ENCODE results near the gene MSS51. TPM values are rescaled to one million over a fixed set of nuclear protein-coding genes. Genes with fewer than 3 reads are reported as not detected.

Gene MSS51
- 0.67 and 0.78 TPM in 2 replicates for polyA plus RNA-seq (2013)

DNA sequence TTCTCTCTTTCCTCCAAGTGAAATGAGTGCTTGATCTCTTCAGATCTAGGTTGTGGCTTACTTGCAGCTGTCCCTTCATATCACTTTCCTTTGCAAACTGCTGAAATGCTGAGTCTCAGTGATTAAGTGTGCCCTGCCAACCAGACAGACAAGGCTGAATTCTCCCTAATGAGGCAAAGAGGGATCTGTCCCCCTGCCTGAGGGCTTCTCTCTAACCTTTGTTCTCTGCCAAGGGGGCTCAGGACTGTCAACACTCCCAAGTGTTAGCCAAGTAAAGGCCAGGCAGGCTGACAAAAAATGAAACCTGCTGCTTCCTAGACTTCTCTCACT is at the start of gene MSS51:
TSS of gene MSS51 (minus strand) at position 24 of the 330 bp plus-strand sequence. CDS start 5,277 bp downstream, outside the sequence.
- peaks cover 0 to 6% of the 10 kb centered on the region in 2 experiments for H3K4me1 ChIP-seq (ENCODE audit: control insufficient read depth in 1 of 2, insufficient read depth in 2 of 2, low read length in 2 of 2)
- H3K4me2 ChIP-seq (ENCODE audit: low read length), result no peak within 1 kb of the TSS
- H3K36me3 ChIP-seq (ENCODE audit: control insufficient read depth in 1 of 2, insufficient read depth in 2 of 2, low read length in 2 of 2), result peaks cover 4 to 5% of the 10 kb centered on the region in 2 experiments
- H3K23ac ChIP-seq (ENCODE audit: low read length), result no peak within 1 kb of the TSS
- H3K9me3 ChIP-seq (ENCODE audit: insufficient read depth, low read depth, low read length), result no peaks in the 10 kb centered on the region
- H3K9ac ChIP-seq (ENCODE audit: low read length), result no peak within 1 kb of the TSS
- no peak within 1 kb of the TSS for H3K4me3 ChIP-seq (ENCODE audit: low read depth, low read length)
- H2AK5ac ChIP-seq (ENCODE audit: low read length), result no peak within 1 kb of the TSS
- no peak within 1 kb of the TSS for H4K8ac ChIP-seq (ENCODE audit: low read depth, low read length)
- no peak within 1 kb of the TSS for H2BK5ac ChIP-seq (ENCODE audit: low read depth, low read length, poor library complexity)
- H2AFZ ChIP-seq (ENCODE audit: insufficient read depth, low read length, poor library complexity), result no peak within 1 kb of the TSS
- no peak within 1 kb of the TSS for H4K91ac ChIP-seq (ENCODE audit: low read depth, low read length)
- H3K27me3 ChIP-seq (ENCODE audit: insufficient read depth, low read length), result no peaks in the 10 kb centered on the region
- no peak within 1 kb of the TSS for H4K12ac ChIP-seq (ENCODE audit: low read depth, low read length)
- no peaks in the 10 kb centered on the region for H3K79me1 ChIP-seq (ENCODE audit: low read length)
- no peak for DNase-seq
- H3K18ac ChIP-seq (ENCODE audit: low read length), result no peak within 1 kb of the TSS
- no peak within 1 kb of the TSS for H3K4ac ChIP-seq (ENCODE audit: low read depth, low read length)
- no peak within 1 kb of the TSS for H2BK120ac ChIP-seq (ENCODE audit: insufficient read depth, low read length, poor library complexity)
- no peak within 1 kb of the TSS for H3K14ac ChIP-seq (ENCODE audit: low read length)
- no peaks in the 10 kb centered on the region for H3K79me2 ChIP-seq (ENCODE audit: control insufficient read depth, insufficient read depth, low read length, poor library complexity)
- no peak within 1 kb of the TSS for H2BK12ac ChIP-seq (ENCODE audit: low read length)
- no peak within 1 kb of the TSS for H3K27ac ChIP-seq (ENCODE audit: low read depth, low read length)

DNA sequence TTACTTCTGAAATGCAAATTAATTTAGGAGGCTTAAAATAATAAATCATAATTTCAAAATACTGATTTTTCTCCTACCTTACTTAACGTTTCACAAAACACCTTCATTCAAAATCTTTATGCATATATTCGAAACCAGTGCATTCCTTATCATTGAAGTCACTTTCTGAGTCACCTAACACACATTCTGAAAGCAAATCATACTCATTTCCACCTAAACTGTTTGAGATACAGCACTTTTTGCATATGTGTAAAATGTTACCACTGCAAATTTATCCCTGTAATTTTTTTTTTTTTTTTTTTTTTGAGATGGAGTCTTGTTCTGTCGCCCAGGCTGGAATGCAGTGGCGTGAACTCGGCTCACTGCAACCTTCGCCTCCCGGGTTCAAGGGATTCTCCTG is 46.8 kb upstream of the MSS51 start:
- DNase-seq, result peak in 1 of 2 donors; percentile 63
- no peak overlapping the region for H3K18ac ChIP-seq (ENCODE audit: low read length)
- H2AK5ac ChIP-seq (ENCODE audit: low read length), result no peak overlapping the region
- no peak overlapping the region for H4K8ac ChIP-seq (ENCODE audit: low read depth, low read length)
- H3K23ac ChIP-seq (ENCODE audit: low read length), result no peak overlapping the region
- H3K4me1 ChIP-seq (ENCODE audit: control insufficient read depth in 1 of 2, insufficient read depth in 2 of 2, low read length in 2 of 2), result no peaks in the 10 kb centered on the region
- H2AFZ ChIP-seq (ENCODE audit: insufficient read depth, low read length, poor library complexity), result no peak overlapping the region
- H2BK12ac ChIP-seq (ENCODE audit: low read length), result no peak overlapping the region
- no peak overlapping the region for H3K4me3 ChIP-seq (ENCODE audit: low read depth, low read length)
- H4K91ac ChIP-seq (ENCODE audit: low read depth, low read length), result no peak overlapping the region
- no peak overlapping the region for H2BK120ac ChIP-seq (ENCODE audit: insufficient read depth, low read length, poor library complexity)
- H2BK5ac ChIP-seq (ENCODE audit: low read depth, low read length, poor library complexity), result no peak overlapping the region
- H3K4ac ChIP-seq (ENCODE audit: low read depth, low read length), result no peak overlapping the region
- WGBS (ENCODE audit: extremely low coverage, insufficient coverage, insufficient read length), result 100% methylated on average over 2 of the region's 7 CpGs
- no peak overlapping the region for H3K9ac ChIP-seq (ENCODE audit: low read length)
- H3K27me3 ChIP-seq (ENCODE audit: insufficient read depth, low read length), result no peaks in the 10 kb centered on the region
- H3K14ac ChIP-seq (ENCODE audit: low read length), result no peak overlapping the region
- no peak overlapping the region for H3K27ac ChIP-seq (ENCODE audit: low read depth, low read length)
- peaks cover 9 to 11% of the 10 kb centered on the region in 2 experiments for H3K36me3 ChIP-seq (ENCODE audit: control insufficient read depth in 1 of 2, insufficient read depth in 2 of 2, low read length in 2 of 2)
- no peaks in the 10 kb centered on the region for H3K79me2 ChIP-seq (ENCODE audit: control insufficient read depth, insufficient read depth, low read length, poor library complexity)
- no peaks in the 10 kb centered on the region for H3K79me1 ChIP-seq (ENCODE audit: low read length)
- no peaks in the 10 kb centered on the region for H3K9me3 ChIP-seq (ENCODE audit: insufficient read depth, low read depth, low read length)
- H3K4me2 ChIP-seq (ENCODE audit: low read length), result no peak overlapping the region
- no peak overlapping the region for H4K12ac ChIP-seq (ENCODE audit: low read depth, low read length)

DNA sequence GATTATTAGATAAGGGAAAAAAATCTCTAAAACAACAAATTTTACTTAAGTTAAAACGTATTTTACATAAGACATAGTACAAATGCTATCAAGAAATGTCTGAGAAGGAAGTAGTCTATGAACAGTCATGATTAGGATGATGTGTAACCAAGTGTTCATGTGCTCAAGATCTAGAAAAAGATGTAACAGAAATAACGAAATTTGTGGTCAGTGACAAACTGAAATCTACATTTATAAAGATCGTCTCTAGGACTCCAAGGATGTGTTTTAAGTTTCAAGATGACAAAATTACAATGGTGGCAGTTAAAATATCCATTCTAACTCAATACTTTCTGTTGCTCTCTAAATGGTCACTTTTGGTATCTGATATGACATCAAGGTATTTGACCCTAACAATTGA is 45.3 kb upstream of the MSS51 start:
- H3K36me3 ChIP-seq (ENCODE audit: control insufficient read depth in 1 of 2, insufficient read depth in 2 of 2, low read length in 2 of 2), result peaks cover 13% of the 10 kb centered on the region in 2 experiments
- H3K27me3 ChIP-seq (ENCODE audit: insufficient read depth, low read length), result no peaks in the 10 kb centered on the region
- H2BK12ac ChIP-seq (ENCODE audit: low read length), result no peak overlapping the region
- H2AFZ ChIP-seq (ENCODE audit: insufficient read depth, low read length, poor library complexity), result no peak overlapping the region
- H3K18ac ChIP-seq (ENCODE audit: low read length), result no peak overlapping the region
- no peaks in the 10 kb centered on the region for H3K79me2 ChIP-seq (ENCODE audit: control insufficient read depth, insufficient read depth, low read length, poor library complexity)
- no CpG with 5 or more reads among the region's 3 CpGs for WGBS (ENCODE audit: extremely low coverage, insufficient coverage, insufficient read length)
- H3K9ac ChIP-seq (ENCODE audit: low read length), result no peak overlapping the region
- H4K91ac ChIP-seq (ENCODE audit: low read depth, low read length), result no peak overlapping the region
- H3K23ac ChIP-seq (ENCODE audit: low read length), result no peak overlapping the region
- no peak overlapping the region for H4K12ac ChIP-seq (ENCODE audit: low read depth, low read length)
- H3K9me3 ChIP-seq (ENCODE audit: insufficient read depth, low read depth, low read length), result no peaks in the 10 kb centered on the region
- H3K4me2 ChIP-seq (ENCODE audit: low read length), result no peak overlapping the region
- H3K27ac ChIP-seq (ENCODE audit: low read depth, low read length), result no peak overlapping the region
- H3K4ac ChIP-seq (ENCODE audit: low read depth, low read length), result no peak overlapping the region
- DNase-seq, result no peak
- no peak overlapping the region for H2AK5ac ChIP-seq (ENCODE audit: low read length)
- H4K8ac ChIP-seq (ENCODE audit: low read depth, low read length), result no peak overlapping the region
- H3K4me3 ChIP-seq (ENCODE audit: low read depth, low read length), result no peak overlapping the region
- no peaks in the 10 kb centered on the region for H3K79me1 ChIP-seq (ENCODE audit: low read length)
- H2BK120ac ChIP-seq (ENCODE audit: insufficient read depth, low read length, poor library complexity), result no peak overlapping the region
- H3K14ac ChIP-seq (ENCODE audit: low read length), result no peak overlapping the region
- H3K4me1 ChIP-seq (ENCODE audit: control insufficient read depth in 1 of 2, insufficient read depth in 2 of 2, low read length in 2 of 2), result no peaks in the 10 kb centered on the region
- H2BK5ac ChIP-seq (ENCODE audit: low read depth, low read length, poor library complexity), result no peak overlapping the region

DNA sequence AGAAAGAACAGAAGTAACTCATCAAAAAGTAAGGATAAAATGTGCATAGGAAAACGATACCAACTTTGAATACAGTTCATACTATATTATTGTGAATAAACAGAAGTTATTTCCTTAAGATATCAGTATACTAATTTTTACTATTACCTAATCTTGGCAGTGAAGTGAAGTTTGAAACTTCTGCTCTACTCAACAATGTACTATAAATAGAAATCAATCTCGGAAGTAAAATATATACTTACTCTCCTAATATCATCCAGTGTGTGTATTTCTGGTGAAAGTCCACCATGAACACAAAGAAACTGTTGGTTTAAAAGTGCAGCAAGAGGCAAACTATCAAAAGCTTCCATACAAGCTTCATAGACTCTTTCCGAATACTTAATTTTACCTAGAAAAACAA is 37.9 kb upstream of the MSS51 start:
- no peaks in the 10 kb centered on the region for H3K79me2 ChIP-seq (ENCODE audit: control insufficient read depth, insufficient read depth, low read length, poor library complexity)
- H2AFZ ChIP-seq (ENCODE audit: insufficient read depth, low read length, poor library complexity), result no peak overlapping the region
- no peak overlapping the region for H3K14ac ChIP-seq (ENCODE audit: low read length)
- no peak overlapping the region for H4K12ac ChIP-seq (ENCODE audit: low read depth, low read length)
- H3K4ac ChIP-seq (ENCODE audit: low read depth, low read length), result no peak overlapping the region
- H3K23ac ChIP-seq (ENCODE audit: low read length), result no peak overlapping the region
- H3K4me3 ChIP-seq (ENCODE audit: low read depth, low read length), result no peak overlapping the region
- no peak overlapping the region for H3K27ac ChIP-seq (ENCODE audit: low read depth, low read length)
- H4K91ac ChIP-seq (ENCODE audit: low read depth, low read length), result no peak overlapping the region
- H3K79me1 ChIP-seq (ENCODE audit: low read length), result no peaks in the 10 kb centered on the region
- H2AK5ac ChIP-seq (ENCODE audit: low read length), result no peak overlapping the region
- no CpG with 5 or more reads among the region's 3 CpGs for WGBS (ENCODE audit: extremely low coverage, insufficient coverage, insufficient read length)
- no peak overlapping the region for H2BK12ac ChIP-seq (ENCODE audit: low read length)
- no peaks in the 10 kb centered on the region for H3K27me3 ChIP-seq (ENCODE audit: insufficient read depth, low read length)
- no peak overlapping the region for H3K18ac ChIP-seq (ENCODE audit: low read length)
- no peak for DNase-seq
- no peak overlapping the region for H3K9ac ChIP-seq (ENCODE audit: low read length)
- no peak overlapping the region for H4K8ac ChIP-seq (ENCODE audit: low read depth, low read length)
- H3K9me3 ChIP-seq (ENCODE audit: insufficient read depth, low read depth, low read length), result no peaks in the 10 kb centered on the region
- H3K4me2 ChIP-seq (ENCODE audit: low read length), result no peak overlapping the region
- no peak overlapping the region for H2BK5ac ChIP-seq (ENCODE audit: low read depth, low read length, poor library complexity)
- no peaks in the 10 kb centered on the region for H3K4me1 ChIP-seq (ENCODE audit: control insufficient read depth in 1 of 2, insufficient read depth in 2 of 2, low read length in 2 of 2)
- H3K36me3 ChIP-seq (ENCODE audit: control insufficient read depth in 1 of 2, insufficient read depth in 2 of 2, low read length in 2 of 2), result peaks cover 16 to 17% of the 10 kb centered on the region in 2 experiments
- H2BK120ac ChIP-seq (ENCODE audit: insufficient read depth, low read length, poor library complexity), result no peak overlapping the region

All from trophoblast cell (in vitro differentiated cells and primary cell).